PC-3 (cell line): ENCODE results near the gene DNPH1.

Experiments used
- CTCF ChIP-seq: fragments of 300-600 bp; sonication (generic); conservative IDR thresholded peaks from 2 replicates; pipeline ENCODE4 v1.5.1; 2017; ENCODE audit warnings: antibody characterized with exemption, low read depth, mild to moderate bottlenecking, low read length
- EZH2 ChIP-seq: fragments of 300-600 bp; sonication (generic); IDR thresholded peaks from one replicate; pipeline ENCODE4 v1.6.1; 2017; ENCODE audit warnings: antibody characterized with exemption, mild to moderate bottlenecking, low read length; ENCODE audit not compliant: unreplicated experiment
- EZH2phosphoT487 ChIP-seq: fragments of 300-600 bp; sonication (generic); IDR thresholded peaks from 2 replicates; pipeline ENCODE4 v1.6.1; 2018; ENCODE audit warnings: mild to moderate bottlenecking, antibody characterized with exemption, low read length, borderline replicate concordance

- TF ChIP-seq EZH2phosphoT487: no peak
- TF ChIP-seq CTCF: no peak
- TF ChIP-seq EZH2: no peak
Observed at GRCh38 chr6:43271944-43272343, 42.7 kb upstream of the DNPH1 start.
